IMR-90 (cell line): ENCODE data around the gene PDCD1LG2. TPM values are rescaled to one million over a fixed set of nuclear protein-coding genes. Genes with fewer than 3 reads are reported as not detected.

ENCODE experiments used
- ATAC-seq: fragments of 200-7000 bp; cut with Tn5 transposase; 2 replicates; pipeline ENCODE4 v1.9.1; 2020; ENCODE audit warnings: low read depth, mild to moderate bottlenecking, moderate library complexity
- BruUV-seq: library from RNA; stranded (reverse); fragments of 400-500 nt; replicated peaks from 2 replicates; lab custom pipeline; 2021; lab: Mats Ljungman, UMichigan
- CTCF ChIA-PET: fragments of 300-600 bp; formaldehyde crosslinking; extraction: SDS; loops from one replicate; lab custom pipeline; 2021; ENCODE audit warnings: antibody characterized with exemption; lab: Yijun Ruan, JAX
- POLR2A ChIA-PET: fragments of 300-600 bp; sonication (Branson Sonifier 250); formaldehyde crosslinking; loops from one replicate; lab custom pipeline; 2022; ENCODE audit warnings: antibody characterized with exemption; ENCODE audit not compliant: unreplicated experiment; lab: Charles Lee
- DNase-seq: peaks from one replicate; pipeline ENCODE4 v3.0.0; 2013
- H2AFZ ChIP-seq: replicated peaks from 2 replicates; pipeline ENCODE3; 2013; ENCODE audit warnings: low read length, mild to moderate bottlenecking; ENCODE audit not compliant: poor library complexity
- H2AK5ac ChIP-seq: 2 replicates; pipeline ENCODE4 v1.6.1; 2013; ENCODE audit warnings: low read depth, low read length, inconsistent platforms
- H2AK9ac ChIP-seq: replicated peaks from 2 replicates; pipeline ENCODE3; 2013; ENCODE audit warnings: mild to moderate bottlenecking, low read depth, low read length, moderate library complexity; ENCODE audit not compliant: poor library complexity
- H2BK120ac ChIP-seq: 2 replicates; pipeline ENCODE4 v1.6.1; 2013; ENCODE audit warnings: low read depth, low read length, inconsistent platforms
- H2BK15ac ChIP-seq: 3 replicates; pipeline ENCODE4 v1.6.1; 2013; ENCODE audit warnings: low read depth, low read length, inconsistent platforms
- H2BK20ac ChIP-seq: 2 replicates; pipeline ENCODE4 v1.6.1; 2013; ENCODE audit warnings: low read depth, mild to moderate bottlenecking, inconsistent platforms, low read length, moderate library complexity
- H2BK5ac ChIP-seq: 2 replicates; pipeline ENCODE4 v1.6.1; 2013; ENCODE audit warnings: mild to moderate bottlenecking, low read depth, low read length, inconsistent platforms; ENCODE audit not compliant: poor library complexity, severe bottlenecking
- H3K14ac ChIP-seq: replicated peaks from 2 replicates; pipeline ENCODE4 v1.6.1; 2013; ENCODE audit warnings: low read depth, low read length, inconsistent platforms
- H3K18ac ChIP-seq: 2 replicates; pipeline ENCODE4 v1.6.1; 2013; ENCODE audit warnings: low read depth, low read length, control low read depth
- H3K23ac ChIP-seq: 2 replicates; pipeline ENCODE4 v1.6.1; 2013; ENCODE audit warnings: low read depth, low read length, inconsistent platforms
- H3K27ac ChIP-seq: 2 replicates; pipeline ENCODE4 v1.5.1; 2013; ENCODE audit warnings: mild to moderate bottlenecking, control low read depth, low read length; ENCODE audit not compliant: insufficient read depth
- H3K27me3 ChIP-seq: 2 replicates; pipeline ENCODE4 v1.6.1; 2013; ENCODE audit warnings: low read length; ENCODE audit not compliant: control insufficient read depth, insufficient read depth
- H3K36me3 ChIP-seq: 2 replicates; pipeline ENCODE4 v1.6.1; 2013; ENCODE audit warnings: low read length, mixed read lengths; ENCODE audit not compliant: control insufficient read depth, insufficient read depth
- H3K4ac ChIP-seq: 2 replicates; pipeline ENCODE4 v1.6.1; 2013; ENCODE audit warnings: low read depth, low read length, inconsistent platforms
- H3K4me1 ChIP-seq: 2 replicates; pipeline ENCODE4 v1.6.1; 2013; ENCODE audit warnings: low read length, mixed read lengths; ENCODE audit not compliant: control insufficient read depth, insufficient read depth
- H3K4me2 ChIP-seq: 2 replicates; pipeline ENCODE4 v1.6.1; 2013; ENCODE audit warnings: low read depth, mild to moderate bottlenecking, control low read depth, low read length, moderate library complexity
- H3K4me3 ChIP-seq: 2 replicates; pipeline ENCODE4 v1.5.1; 2013; ENCODE audit warnings: low read depth, mild to moderate bottlenecking, control low read depth, low read length, moderate library complexity; ENCODE audit not compliant: insufficient read depth
- H3K56ac ChIP-seq: 2 replicates; pipeline ENCODE4 v1.6.1; 2013; ENCODE audit warnings: low read length, inconsistent platforms; ENCODE audit not compliant: insufficient read depth; ENCODE audit errors: extremely low read depth
- H3K79me1 ChIP-seq, 2 experiments: 2 replicates each; pipeline ENCODE4 v1.6.1; 2013; ENCODE audit warnings: low read length in 2 of 2, inconsistent platforms in 1 of 2, low read depth in 1 of 2
- H3K9ac ChIP-seq: 2 replicates; pipeline ENCODE4 v1.6.1; 2013; ENCODE audit warnings: low read depth, low read length, control low read depth
- H3K9me1 ChIP-seq: 2 replicates; pipeline ENCODE4 v1.6.1; 2013; ENCODE audit warnings: low read length, inconsistent platforms; ENCODE audit not compliant: insufficient read depth
- H3K9me3 ChIP-seq: 2 replicates; pipeline ENCODE4 v1.6.1; 2013; ENCODE audit warnings: low read length; ENCODE audit not compliant: control insufficient read depth, insufficient read depth
- H4K20me1 ChIP-seq: 2 replicates; pipeline ENCODE4 v1.6.1; 2013; ENCODE audit warnings: low read length, inconsistent platforms; ENCODE audit not compliant: insufficient read depth
- H4K5ac ChIP-seq: 2 replicates; pipeline ENCODE4 v1.6.1; 2013; ENCODE audit warnings: mild to moderate bottlenecking, low read depth, low read length, control low read depth
- H4K8ac ChIP-seq, 2 experiments: 2 replicates each; pipeline ENCODE4 v1.6.1; 2013; ENCODE audit warnings: low read depth in 2 of 2, low read length in 2 of 2, control low read depth in 1 of 2, inconsistent platforms in 1 of 2
- H4K91ac ChIP-seq: 2 replicates; pipeline ENCODE4 v1.6.1; 2013; ENCODE audit warnings: low read depth, low read length, inconsistent platforms; ENCODE audit not compliant: insufficient read depth
- MAFK ChIP-seq: IDR thresholded peaks from 2 replicates; pipeline ENCODE4 v1.6.1; 2012; ENCODE audit warnings: low read depth, low read length, improper control_type of control experiment
- WGBS, 2 experiments: methylation state at CpG; one replicate each; pipeline versions ENCODE4 v1.1.5 to v1.1.7; 2013; ENCODE audit warnings: missing lambda C conversion rate in 2 of 2; ENCODE audit not compliant: insufficient read length in 1 of 2; ENCODE audit errors: extremely low coverage in 2 of 2; 5-methylcytosine and 5-hydroxymethylcytosine counted together
- dilution Hi-C: fragments of 300-500 bp; cut with HindIII; formaldehyde crosslinking; loops from one replicate; pipeline ENCODE4 v1.14.3; 2018; ENCODE audit warnings: low sequenced_read_pairs; ENCODE audit not compliant: unreplicated experiment
- in situ Hi-C: fragments of 300-500 bp; cut with MboI; formaldehyde crosslinking; loops from 3 replicates; pipeline ENCODE4 v1.14.3; 2019; ENCODE audit warnings: low sequenced_read_pairs, inconsistent platforms, mixed read lengths
- intact Hi-C: fragments of 100-400 bp; cut with micrococcal nuclease; formaldehyde crosslinking; loops from 2 replicates; pipeline ENCODE4 v1.10.0; 2022
- polyA plus RNA-seq, 3 experiments: library from polyadenylated mRNA; depleted of rRNA; stranded (reverse); fragments of >200 nt; gene quantifications; 2 replicates each; pipeline ENCODE4 v1.2.3, GENCODE V29; 2012; ENCODE audit warnings: low replicate concordance in 1 of 3
- total RNA-seq: library from RNA; depleted of rRNA; stranded (reverse); fragments of >200 nt; gene quantifications from 2 replicates; pipeline ENCODE4 v1.2.3, GENCODE V29; 2012

PDCD1LG2 gene
- total and polyA plus RNA-seq, 2 of the 4 experiments (the other 2 are of a cell fraction), result 17.5 to 33.3 TPM

DNA sequence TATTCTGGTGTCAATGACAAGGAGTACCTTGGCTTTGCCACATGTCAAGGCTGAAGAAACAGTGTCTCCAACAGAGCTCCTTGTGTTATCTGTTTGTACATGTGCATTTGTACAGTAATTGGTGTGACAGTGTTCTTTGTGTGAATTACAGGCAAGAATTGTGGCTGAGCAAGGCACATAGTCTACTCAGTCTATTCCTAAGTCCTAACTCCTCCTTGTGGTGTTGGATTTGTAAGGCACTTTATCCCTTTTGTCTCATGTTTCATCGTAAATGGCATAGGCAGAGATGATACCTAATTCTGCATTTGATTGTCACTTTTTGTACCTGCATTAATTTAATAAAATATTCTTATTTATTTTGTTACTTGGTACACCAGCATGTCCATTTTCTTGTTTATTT lies 40.2 kb upstream of the PDCD1LG2 start:
- Histone ChIP-seq H4K91ac (no peak overlapping the region; the same call in 1 of the 2 replicates), H3K9me3 (no peaks in the 10 kb centered on the region), H3K4me1 (no peaks in the 10 kb centered on the region), H3K23ac (peak overlapping the region; percentile 67; the same call in 1 of the 2 replicates), H3K9ac (no peak overlapping the region), H3K4me3 (no peak overlapping the region), H3K14ac (0 out of 2 replicates have a peak overlapping the region, but pooled peaks have one; percentile 31), H2AK9ac (peak overlapping the region; percentile 78), H3K27ac (no peak overlapping the region), H2BK120ac (no peak overlapping the region), H3K9me1 (peaks cover 8% of the 10 kb centered on the region), H3K4ac (no peak overlapping the region), H4K5ac (no peak overlapping the region), H4K20me1 (no peaks in the 10 kb centered on the region), H2AFZ (no peak overlapping the region), H3K4me2 (no peak overlapping the region), H2BK15ac (no peak overlapping the region), H2AK5ac (no peak overlapping the region), H3K79me1 (peaks cover 0 to 9% of the 10 kb centered on the region in 2 experiments; a peak in 2 of 4 replicates), H3K27me3 (no peaks in the 10 kb centered on the region), H4K8ac (no peak overlapping the region), H2BK5ac (peak overlapping the region; percentile 51), H3K18ac (no peak overlapping the region), H2BK20ac (no peak overlapping the region), H3K56ac (no peak overlapping the region), H3K36me3 (peaks cover 13% of the 10 kb centered on the region)
- ChIA-PET POLR2A (no interaction called here), CTCF (no interaction called here)
- no TSS peak for BruUV-seq
- no peak for ATAC-seq
- no peak for TF ChIP-seq MAFK
- no peak for DNase-seq
- WGBS, 2 experiments, result no CpG with 5 or more reads among the region's 1 CpG
- dilution Hi-C loops, result no loop called here
- in situ Hi-C loops, result loop anchor here (25.0 kb wide), 1 partner anchor 242 kb away; no protein-coding TSS in a partner anchor
- intact Hi-C loops, result no loop called here
